Measurements from ENCODE around the gene HYOU1. TPM values are rescaled to one million over a fixed set of nuclear protein-coding genes. Genes with fewer than 3 reads are reported as not detected.

The HYOU1 gene
- total and polyA plus RNA-seq, 2 of the 8 experiments (the other 6 are each of a cell fraction or from before 2014, with no cell fraction given), result 239 to 295 TPM

- Histone ChIP-seq H3K79me1 (ENCODE audit: low read depth, low read length) (peaks cover 7% of the 10 kb centered on the region), H3K9me3 (ENCODE audit: insufficient read depth in 2 of 2, low read depth in 1 of 2, low read length in 1 of 2) (no peaks in the 10 kb centered on the region), H2BK5ac (ENCODE audit: low read depth, low read length) (peak overlapping the region; percentile 78), H3K4me3 (ENCODE audit: extremely low read depth in 1 of 4, insufficient read depth in 2 of 4, low read depth in 3 of 4, low read length in 4 of 4) (peak overlapping the region; percentile 66 to 97 (median 90)), H4K8ac (ENCODE audit: extremely low read depth, insufficient read depth, low read length) (no peak overlapping the region; the same call in 1 of the 2 replicates), H2BK120ac (replicated peaks; ENCODE audit: low read depth, low read length) (no peak overlapping the region), H3K36me3 (ENCODE audit: control insufficient read depth in 2 of 4, insufficient read depth in 4 of 4, low read length in 3 of 4) (peaks cover 5 to 24% (median 16%) of the 10 kb centered on the region in 4 experiments; a peak in 6 of 8 replicates), H3K79me2 (ENCODE audit: control insufficient read depth in 1 of 2, insufficient read depth in 2 of 2, low read length in 2 of 2) (peaks cover 0 to 12% of the 10 kb centered on the region in 2 experiments; a peak in 2 of 4 replicates), H3K27ac (ENCODE audit: low read depth, low read length) (no peak overlapping the region), H3K56ac (replicated peaks; ENCODE audit: insufficient read length, low read depth, low read length) (no peak overlapping the region), H4K91ac (replicated peaks; ENCODE audit: insufficient read length, low read length) (no peak overlapping the region), H3K4me1 (replicated peaks in 1 of 4; ENCODE audit: control insufficient read depth in 3 of 4, insufficient read depth in 4 of 4, low read length in 3 of 4) (peaks cover 3 to 11% (median 5%) of the 10 kb centered on the region in 4 experiments; a peak in 6 of 7 replicates), H4K20me1 (replicated peaks in 1 of 2; ENCODE audit: control insufficient read depth in 1 of 2, insufficient read depth in 2 of 2, low read length in 2 of 2) (peaks cover 0 to 2% of the 10 kb centered on the region in 2 experiments), H3K4me2 (ENCODE audit: insufficient read depth in 1 of 2, low read depth in 2 of 2, low read length in 2 of 2) (peak overlapping the region; percentile 92 to 98), H2BK15ac (ENCODE audit: low read length) (peak overlapping the region; percentile 95; the same call in 1 of the 2 replicates), H2BK20ac (ENCODE audit: low read length) (peak overlapping the region; percentile 90; the same call in 1 of the 2 replicates), H3K23me2 (ENCODE audit: low read depth, low read length) (peaks cover 17% of the 10 kb centered on the region), H3K9ac (replicated peaks in 1 of 4; ENCODE audit: extremely low read depth in 1 of 4, low read depth in 3 of 4, low read length in 3 of 4) (peak overlapping the region in 3 of 4 experiments; percentile 25 to 92 (median 90); a peak in 5 of 7 replicates), H2AFZ (ENCODE audit: low read length) (no peak overlapping the region), H2BK12ac (ENCODE audit: low read depth, low read length) (peak overlapping the region; percentile 87; the same call in 1 of the 2 replicates), H3K14ac (ENCODE audit: insufficient read length) (no peak overlapping the region), H3K18ac (ENCODE audit: extremely low read depth, low read length) (0 out of 2 replicates have a peak overlapping the region, but pooled peaks have one; percentile 43), H3K27me3 (replicated peaks in 1 of 4; ENCODE audit: control insufficient read depth in 3 of 4, extremely low read depth in 1 of 4, insufficient read depth in 3 of 4, low read length in 3 of 4) (no peaks in the 10 kb centered on the region), H3K23ac (ENCODE audit: insufficient read length) (no peak overlapping the region), H2AK5ac (ENCODE audit: low read depth, low read length) (peak overlapping the region; percentile 99), H4K5ac (ENCODE audit: insufficient read length, low read depth, low read length) (no peak overlapping the region), H3K4ac (replicated peaks; ENCODE audit: insufficient read length, low read depth, low read length) (peak overlapping the region; percentile 45)
- DNase-seq (ENCODE audit: low read depth in 1 of 2, low spot score in 2 of 2) (no peak), FAIRE-seq (no peak)
- TF ChIP-seq RAD21 (IDR thresholded peaks at IDR 0.05 in 1 of 2, conservative IDR thresholded peaks at IDR 0.05 in 1 of 2; ENCODE audit: low read depth in 2 of 2, low read length in 2 of 2) (peak; percentile 41 to 47; a peak in 2 of 4 replicates), CTCF (IDR thresholded peaks at IDR 0.05; ENCODE audit: control extremely low read depth in 1 of 3, insufficient read depth in 1 of 3, low read depth in 1 of 3, low read length in 3 of 3) (peak in 2 of 3 experiments; percentile 36 to 50; a peak in 3 of 4 replicates), ATF2 (IDR thresholded peaks at IDR 0.05; ENCODE audit: low read length) (no peak)
- POLR2A ChIA-PET (ENCODE audit: partially characterized antibody), result interaction anchor here (8.6 kb wide), 1 partner anchor 15 kb away, joined by 141 read pairs; the partner anchor contains the start of gene HMBS
- whole genome bisulfite sequencing, 2 experiments (ENCODE audit: extremely low coverage in 1 of 2, insufficient coverage in 1 of 2, insufficient read length in 1 of 2, insufficient replicate concordance in 2 of 2, low coverage in 1 of 2, low lambda C conversion rate in 2 of 2, missing lambda C conversion rate in 1 of 2), result 53% methylated on average over 11 of the region's 11 CpGs; no CpG with 5 or more reads in 1 of the 2 experiments
- CTCF ChIA-PET (ENCODE audit: partially characterized antibody), result interaction anchor here (0.7 to 2.8 kb wide), 12 partner anchors 9 to 309 kb away, joined by 3 to 11 read pairs (median 4); no protein-coding TSS in a partner anchor
Measured at GRCh38 chr11:119100246-119100970, 43.4 kb upstream of the HYOU1 start.

Data from H1 (cell line).